AG04449 (cell line): ENCODE data around the gene TGFA.

ENCODE experiments used
- CTCF ChIA-PET: fragments of 350-600 bp; formaldehyde crosslinking; extraction: SDS; loops from one replicate; lab custom pipeline; 2021; ENCODE audit warnings: antibody characterized with exemption; lab: Yijun Ruan, JAX
- POLR2A ChIA-PET: fragments of 400-600, 350-600 bp; formaldehyde crosslinking; extraction: SDS; loops from one replicate; lab custom pipeline; 2020; ENCODE audit warnings: antibody characterized with exemption, inconsistent platforms; lab: Yijun Ruan, JAX
- DNase-seq: peaks from one replicate; pipeline ENCODE4 v3.0.0-alpha.2; 2010; ENCODE audit warnings: low read depth, low spot score
- H3K4me3 ChIP-seq: 2 replicates; pipeline ENCODE4 v1.5.1; 2011; ENCODE audit warnings: low read depth, mild to moderate bottlenecking, control low read depth, low read length
- TF ChIP-seq, protein P1 (sequence below): IDR thresholded peaks from one replicate; pipeline ENCODE4 v1.5.1; 2011; ENCODE audit warnings: mild to moderate bottlenecking, moderate library complexity, low read length, control low read depth, inconsistent platforms; ENCODE audit not compliant: insufficient read depth; ENCODE audit errors: missing control alignments

TGFA gene

GRCh38 chr2:70531419-70532086, 22.1 kb downstream of the TGFA start:
- CTCF ChIA-PET, result no interaction called here
- TF ChIP-seq, protein P1, sequence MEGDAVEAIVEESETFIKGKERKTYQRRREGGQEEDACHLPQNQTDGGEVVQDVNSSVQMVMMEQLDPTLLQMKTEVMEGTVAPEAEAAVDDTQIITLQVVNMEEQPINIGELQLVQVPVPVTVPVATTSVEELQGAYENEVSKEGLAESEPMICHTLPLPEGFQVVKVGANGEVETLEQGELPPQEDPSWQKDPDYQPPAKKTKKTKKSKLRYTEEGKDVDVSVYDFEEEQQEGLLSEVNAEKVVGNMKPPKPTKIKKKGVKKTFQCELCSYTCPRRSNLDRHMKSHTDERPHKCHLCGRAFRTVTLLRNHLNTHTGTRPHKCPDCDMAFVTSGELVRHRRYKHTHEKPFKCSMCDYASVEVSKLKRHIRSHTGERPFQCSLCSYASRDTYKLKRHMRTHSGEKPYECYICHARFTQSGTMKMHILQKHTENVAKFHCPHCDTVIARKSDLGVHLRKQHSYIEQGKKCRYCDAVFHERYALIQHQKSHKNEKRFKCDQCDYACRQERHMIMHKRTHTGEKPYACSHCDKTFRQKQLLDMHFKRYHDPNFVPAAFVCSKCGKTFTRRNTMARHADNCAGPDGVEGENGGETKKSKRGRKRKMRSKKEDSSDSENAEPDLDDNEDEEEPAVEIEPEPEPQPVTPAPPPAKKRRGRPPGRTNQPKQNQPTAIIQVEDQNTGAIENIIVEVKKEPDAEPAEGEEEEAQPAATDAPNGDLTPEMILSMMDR, result no peak
- H3K4me3 ChIP-seq, result no peak overlapping the region
- DNase-seq, result no peak
- POLR2A ChIA-PET, result no interaction called here

DNA sequence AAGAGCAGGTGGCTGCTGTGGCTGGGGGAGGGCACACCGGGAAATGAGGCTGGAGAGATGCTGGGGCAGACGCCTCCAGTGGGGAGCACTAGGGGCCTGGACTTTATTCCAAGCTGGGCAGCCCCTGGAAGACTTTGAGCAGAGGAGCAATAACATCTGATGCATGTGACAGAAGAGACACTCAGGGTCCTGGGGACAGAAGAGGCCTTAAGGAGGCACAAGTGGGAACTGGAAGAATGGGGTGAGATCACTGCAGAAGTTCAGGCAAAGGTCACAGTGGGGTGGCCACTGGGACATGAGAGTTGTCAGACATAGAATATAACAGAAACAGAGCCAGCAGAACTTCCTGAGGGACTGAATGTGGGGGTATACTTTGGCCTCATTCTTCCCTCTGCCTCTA, 24.0 kb downstream of the TGFA start:
- ChIA-PET CTCF (no interaction called here), POLR2A (no interaction called here)
- no peak for DNase-seq
- TF ChIP-seq, protein P1, result no peak
- H3K4me3 ChIP-seq, result no peak overlapping the region

- TF ChIP-seq, protein P1, result no peak
- ChIA-PET POLR2A (no interaction called here), CTCF (no interaction called here)
- DNase-seq, result no peak
- no peak overlapping the region for H3K4me3 ChIP-seq
These were observed 24.7 kb downstream of the TGFA start for GRCh38 chr2:70528929-70529328.

DNA sequence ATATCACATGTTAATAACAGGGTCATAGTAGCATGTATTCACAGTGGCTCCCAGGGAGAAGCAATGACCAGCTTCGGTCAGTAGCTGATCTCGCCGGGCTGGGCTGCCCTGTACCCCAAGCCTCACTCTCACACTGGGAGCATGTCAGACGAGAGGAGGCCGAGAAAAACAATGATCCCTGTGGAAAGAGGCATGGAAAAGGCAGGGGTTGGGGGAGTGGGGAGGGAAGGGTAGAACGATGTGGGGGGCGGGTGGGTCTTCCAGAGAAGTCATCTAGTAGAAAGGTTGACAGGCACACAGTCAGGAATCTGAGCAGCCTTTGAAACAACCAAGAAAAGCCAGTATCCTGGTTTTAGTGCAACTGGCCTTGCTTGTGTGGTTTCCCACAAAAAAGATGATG, 25.4 kb downstream of the TGFA start:
- ChIA-PET CTCF (no interaction called here), POLR2A (no interaction called here)

DNA sequence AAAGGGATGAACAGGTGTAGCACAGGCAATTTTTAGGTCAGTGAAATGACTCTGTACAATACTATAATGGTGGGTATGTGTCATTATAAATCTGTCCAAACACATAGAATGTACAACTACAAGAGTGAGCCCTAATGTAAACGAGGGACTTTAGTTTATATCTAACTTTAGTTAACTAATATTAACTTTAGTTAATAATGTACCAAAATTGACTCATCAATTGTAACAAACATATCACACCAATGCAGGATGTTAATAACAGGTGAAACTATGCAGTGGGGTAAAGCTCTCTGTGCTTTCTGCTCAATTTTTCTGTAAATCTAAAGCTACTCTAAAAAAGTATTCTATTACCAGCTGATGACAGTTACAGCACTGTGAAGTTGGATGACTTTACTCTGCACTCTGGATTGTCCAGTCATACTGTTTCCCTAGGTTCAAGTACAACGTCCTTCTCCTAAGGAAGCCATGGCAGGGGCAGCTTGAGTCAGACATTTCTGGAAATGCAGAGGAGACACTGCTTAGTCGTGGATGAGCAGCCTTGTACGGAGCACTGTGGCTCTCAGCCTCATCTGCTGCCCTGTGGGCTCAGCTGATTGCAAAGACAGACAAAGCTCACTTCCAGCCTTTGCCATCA, 26.1 kb downstream of the TGFA start:
- ChIA-PET CTCF (no interaction called here), POLR2A (no interaction called here)

More for the DNA sequence above, 25.4 kb downstream of the TGFA start:
- DNase-seq, result no peak
- TF ChIP-seq, protein P1, result no peak
- no peak overlapping the region for H3K4me3 ChIP-seq

GRCh38 chr2:70526126-70526525, 27.5 kb downstream of the TGFA start:
- H3K4me3 ChIP-seq, result no peak overlapping the region
- no peak for DNase-seq
- TF ChIP-seq, protein P1, result no peak
- POLR2A ChIA-PET, result no interaction called here
- CTCF ChIA-PET, result no interaction called here

More for the DNA sequence above, 26.1 kb downstream of the TGFA start:
- TF ChIP-seq, protein P1, result no peak
- DNase-seq, result no peak
- no peak overlapping the region for H3K4me3 ChIP-seq
